HG02852 (cell line): ENCODE results near the gene CORIN.
"Not testable (repeated sequence)": the region's sequence is repeated elsewhere in the genome, so short reads cannot be mapped to it uniquely, and the experiment has no call there.

Source experiments
- ATAC-seq: cut with Tn5 transposase; IDR thresholded peaks from one replicate; pipeline ENCODE4 v1.9.1; 2021; ENCODE audit warnings: mild to moderate bottlenecking, moderate library complexity; ENCODE audit not compliant: unreplicated experiment

CORIN gene

GRCh38 chr4:47721892-47722575, 115.8 kb downstream of the CORIN start:
- no peak for ATAC-seq

- ATAC-seq, result no peak
These were observed 116.4 kb downstream of the CORIN start for GRCh38 chr4:47721485-47721884.

GRCh38 chr4:47720787-47721186, 117.1 kb downstream of the CORIN start:
- no peak for ATAC-seq

- ATAC-seq, result no peak
These were observed 118.3 kb downstream of the CORIN start for GRCh38 chr4:47719576-47719975.

- no peak for ATAC-seq
These were observed 119.2 kb downstream of the CORIN start for GRCh38 chr4:47718696-47719095.

GRCh38 chr4:47717188-47717587, 120.7 kb downstream of the CORIN start:
- no peak for ATAC-seq

- ATAC-seq, result no peak
These were observed 122.0 kb downstream of the CORIN start for GRCh38 chr4:47715716-47716416.

- no peak for ATAC-seq
These were observed 123.6 kb downstream of the CORIN start for GRCh38 chr4:47714269-47714668.

- no peak for ATAC-seq
These were observed 124.6 kb downstream of the CORIN start for GRCh38 chr4:47713129-47713834.

GRCh38 chr4:47711646-47712045, 126.2 kb downstream of the CORIN start:
- ATAC-seq, result no peak

- no peak for ATAC-seq
These were observed 126.7 kb downstream of the CORIN start for GRCh38 chr4:47711183-47711582.

GRCh38 chr4:47706352-47706751, 131.5 kb downstream of the CORIN start:
- not testable (repeated sequence) for ATAC-seq

- ATAC-seq, result no peak
These were observed 132.4 kb downstream of the CORIN start for GRCh38 chr4:47705326-47705981.

GRCh38 chr4:47704693-47705325, 133.1 kb downstream of the CORIN start:
- peak; percentile 56 for ATAC-seq

- no peak for ATAC-seq
These were observed 133.9 kb downstream of the CORIN start for GRCh38 chr4:47703956-47704355.

- no peak for ATAC-seq
These were observed 134.9 kb downstream of the CORIN start for GRCh38 chr4:47703008-47703407.

GRCh38 chr4:47701286-47701685, 136.6 kb downstream of the CORIN start:
- no peak for ATAC-seq

- ATAC-seq, result no peak
These were observed 139.0 kb downstream of the CORIN start for GRCh38 chr4:47698837-47699236.

- ATAC-seq, result no peak
These were observed 141.0 kb downstream of the CORIN start for GRCh38 chr4:47696823-47697222.

GRCh38 chr4:47695260-47695659, 142.6 kb downstream of the CORIN start:
- ATAC-seq, result no peak

GRCh38 chr4:47694322-47694721, 143.5 kb downstream of the CORIN start:
- ATAC-seq, result no peak
